Measurements from ENCODE around the gene LAMA2.

- TF ChIP-seq CTCF (IDR thresholded peaks at IDR 0.05; ENCODE audit: poor library complexity) (no peak), EZH2 (IDR thresholded peaks at IDR 0.05; ENCODE audit: borderline replicate concordance) (no peak)
Measured at GRCh38 chr6:129117355-129117754, 234.4 kb downstream of the LAMA2 start.
